Mammary epithelial cell (primary cell): Measurements from ENCODE around the gene RGS14.

Source experiments
- EZH2 ChIP-seq: IDR thresholded peaks from 2 replicates; pipeline ENCODE4 v1.6.1; 2012; ENCODE audit warnings: low read length, inconsistent platforms, borderline replicate concordance
- TF ChIP-seq, protein P1 (sequence below), 2 donors: IDR thresholded peaks in 1 of 2; conservative IDR thresholded peaks in 1 of 2; 2 replicates each; pipeline ENCODE4 v1.5.1; 2011 to 2012; ENCODE audit warnings: inconsistent platforms in 2 of 2, low read length in 2 of 2, mild to moderate bottlenecking in 2 of 2, control low read depth in 1 of 2, low read depth in 1 of 2; ENCODE audit not compliant: insufficient read depth in 1 of 2; ENCODE audit errors: extremely low read depth in 1 of 2

DNA sequence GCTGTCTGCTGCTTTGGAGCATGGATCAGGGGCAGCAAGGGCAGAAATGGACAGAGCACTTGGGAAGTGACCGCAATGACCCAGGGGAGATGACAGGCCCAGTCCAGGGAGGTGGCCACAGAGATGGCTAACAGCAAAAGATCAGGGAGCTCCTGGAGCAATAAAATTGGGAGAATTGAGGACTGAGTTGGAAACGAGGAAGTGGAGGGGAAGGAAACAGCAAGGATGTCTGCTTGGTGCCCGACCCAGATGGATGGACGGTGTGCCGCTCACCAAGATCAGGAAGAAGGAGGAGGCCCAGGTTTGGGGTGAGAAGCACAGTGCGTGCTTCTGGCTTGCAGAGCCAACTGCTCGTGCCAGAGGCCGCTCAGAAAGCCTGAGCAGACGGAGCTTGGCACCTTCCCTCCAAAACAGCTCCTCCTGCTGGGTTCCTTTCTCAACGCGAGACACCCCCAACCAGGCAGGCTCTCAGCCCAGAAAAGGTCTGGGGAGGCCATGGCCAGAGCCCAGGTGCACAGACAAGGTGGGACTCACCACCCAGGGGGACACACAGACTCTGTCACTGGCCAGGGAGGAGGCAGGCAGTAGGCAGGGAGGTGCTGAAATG lies 24.8 kb downstream of the RGS14 start:
- TF ChIP-seq, protein P1, sequence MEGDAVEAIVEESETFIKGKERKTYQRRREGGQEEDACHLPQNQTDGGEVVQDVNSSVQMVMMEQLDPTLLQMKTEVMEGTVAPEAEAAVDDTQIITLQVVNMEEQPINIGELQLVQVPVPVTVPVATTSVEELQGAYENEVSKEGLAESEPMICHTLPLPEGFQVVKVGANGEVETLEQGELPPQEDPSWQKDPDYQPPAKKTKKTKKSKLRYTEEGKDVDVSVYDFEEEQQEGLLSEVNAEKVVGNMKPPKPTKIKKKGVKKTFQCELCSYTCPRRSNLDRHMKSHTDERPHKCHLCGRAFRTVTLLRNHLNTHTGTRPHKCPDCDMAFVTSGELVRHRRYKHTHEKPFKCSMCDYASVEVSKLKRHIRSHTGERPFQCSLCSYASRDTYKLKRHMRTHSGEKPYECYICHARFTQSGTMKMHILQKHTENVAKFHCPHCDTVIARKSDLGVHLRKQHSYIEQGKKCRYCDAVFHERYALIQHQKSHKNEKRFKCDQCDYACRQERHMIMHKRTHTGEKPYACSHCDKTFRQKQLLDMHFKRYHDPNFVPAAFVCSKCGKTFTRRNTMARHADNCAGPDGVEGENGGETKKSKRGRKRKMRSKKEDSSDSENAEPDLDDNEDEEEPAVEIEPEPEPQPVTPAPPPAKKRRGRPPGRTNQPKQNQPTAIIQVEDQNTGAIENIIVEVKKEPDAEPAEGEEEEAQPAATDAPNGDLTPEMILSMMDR (conservative IDR thresholded peaks at IDR 0.05 in 1 of 2, IDR thresholded peaks at IDR 0.05 in 1 of 2; ENCODE audit: extremely low read depth in 1 of 2, insufficient read depth in 1 of 2, low read depth in 1 of 2, low read length in 2 of 2) = peak; percentile 15 to 31
- TF ChIP-seq EZH2 = no peak
